Neuronal stem cell (in vitro differentiated cells): ENCODE measurements around the gene MISP.
"Not testable (repeated sequence)": the region's sequence is repeated elsewhere in the genome, so short reads cannot be mapped to it uniquely, and the experiment has no call there.

ENCODE experiments used
- DNase-seq: peaks from one replicate; pipeline ENCODE4 v3.0.0-alpha.2; 2013; ENCODE audit warnings: low spot score
- H2AFZ ChIP-seq: one replicate; pipeline ENCODE4 v1.6.1; 2013; ENCODE audit warnings: mild to moderate bottlenecking, low read length, inconsistent platforms
- H2AK5ac ChIP-seq: 2 replicates; pipeline ENCODE4 v1.6.1; 2013; ENCODE audit warnings: low read depth, mild to moderate bottlenecking, inconsistent platforms, low read length, moderate library complexity, mixed read lengths
- H2BK120ac ChIP-seq: 2 replicates; pipeline ENCODE4 v1.6.1; 2013; ENCODE audit warnings: low read depth, mild to moderate bottlenecking, inconsistent platforms, low read length, moderate library complexity, mixed read lengths
- H2BK12ac ChIP-seq: one replicate; pipeline ENCODE4 v1.6.1; 2013; ENCODE audit warnings: low read length, inconsistent platforms
- H2BK15ac ChIP-seq: 2 replicates; pipeline ENCODE4 v1.6.1; 2013; ENCODE audit warnings: mild to moderate bottlenecking, low read length, inconsistent platforms, mixed read lengths
- H2BK5ac ChIP-seq: one replicate; pipeline ENCODE4 v1.6.1; 2013; ENCODE audit warnings: inconsistent platforms, mild to moderate bottlenecking, low read length, moderate library complexity
- H3K14ac ChIP-seq: one replicate; pipeline ENCODE4 v1.6.1; 2013; ENCODE audit warnings: low read length, inconsistent platforms
- H3K18ac ChIP-seq: 2 replicates; pipeline ENCODE4 v1.6.1; 2013; ENCODE audit warnings: low read length, inconsistent platforms
- H3K23ac ChIP-seq: 2 replicates; pipeline ENCODE4 v1.6.1; 2013; ENCODE audit warnings: low read depth, mild to moderate bottlenecking, mixed read lengths, low read length, inconsistent platforms; ENCODE audit not compliant: poor library complexity
- H3K27ac ChIP-seq: replicated peaks from 3 replicates; pipeline ENCODE4 v1.5.1; 2013; ENCODE audit warnings: low read length, inconsistent platforms
- H3K27me3 ChIP-seq, 3 experiments: 2 replicates each; pipeline ENCODE4 v1.6.1; 2013; ENCODE audit warnings: low read length in 3 of 3, mild to moderate bottlenecking in 2 of 3, inconsistent platforms in 1 of 3, low read depth in 1 of 3, mixed read lengths in 1 of 3, moderate library complexity in 1 of 3; ENCODE audit not compliant: control insufficient read depth in 3 of 3, insufficient read depth in 3 of 3
- H3K36me3 ChIP-seq, 2 donors: replicated peaks in 1 of 2; 2 replicates each; pipeline ENCODE4 v1.6.1; 2013; ENCODE audit warnings: low read length in 2 of 2; ENCODE audit not compliant: control insufficient read depth in 2 of 2, insufficient read depth in 2 of 2
- H3K4ac ChIP-seq: 2 replicates; pipeline ENCODE4 v1.6.1; 2013; ENCODE audit warnings: inconsistent platforms, mild to moderate bottlenecking, low read length, moderate library complexity
- H3K4me1 ChIP-seq, 2 donors: 1 replicate in 1 of 2; 2 replicates in 1 of 2; pipeline ENCODE4 v1.6.1; 2013; ENCODE audit warnings: low read length in 2 of 2, low read depth in 1 of 2; ENCODE audit not compliant: control insufficient read depth in 2 of 2, insufficient read depth in 1 of 2
- H3K4me2 ChIP-seq: one replicate; pipeline ENCODE4 v1.6.1; 2013; ENCODE audit warnings: mild to moderate bottlenecking, low read length, inconsistent platforms; ENCODE audit not compliant: insufficient read depth, poor library complexity, severe bottlenecking
- H3K4me3 ChIP-seq, 2 donors: 2 replicates each; pipeline ENCODE4 v1.5.1; 2013; ENCODE audit warnings: low read length in 2 of 2, mild to moderate bottlenecking in 2 of 2, inconsistent platforms in 1 of 2, moderate library complexity in 1 of 2
- H3K79me1 ChIP-seq: one replicate; pipeline ENCODE4 v1.6.1; 2013; ENCODE audit warnings: low read depth, mild to moderate bottlenecking, inconsistent platforms, low read length, moderate library complexity
- H3K9ac ChIP-seq: one replicate; pipeline ENCODE4 v1.6.1; 2013; ENCODE audit warnings: mild to moderate bottlenecking, low read depth, low read length, inconsistent platforms; ENCODE audit not compliant: poor library complexity
- H3K9me3 ChIP-seq, 2 donors: replicated peaks in 1 of 2; 2 replicates each; pipeline versions ENCODE3 to v1.6.1; 2013; ENCODE audit warnings: low read length in 2 of 2, mild to moderate bottlenecking in 2 of 2, inconsistent platforms in 1 of 2, low read depth in 1 of 2, mixed read lengths in 1 of 2, moderate library complexity in 1 of 2; ENCODE audit not compliant: control insufficient read depth in 2 of 2, insufficient read depth in 1 of 2
- H4K8ac ChIP-seq: one replicate; pipeline ENCODE4 v1.6.1; 2013; ENCODE audit warnings: low read depth, mild to moderate bottlenecking, inconsistent platforms, low read length, moderate library complexity
- H4K91ac ChIP-seq: one replicate; pipeline ENCODE4 v1.6.1; 2013; ENCODE audit warnings: low read length, low read depth, mild to moderate bottlenecking, inconsistent platforms; ENCODE audit not compliant: poor library complexity
- WGBS, 2 donors: extraction: QIAGEN DNeasy Blood & Tissue Kit; methylation state at CpG; one replicate each; pipeline ENCODE4 v1.1.7; 2013; ENCODE audit warnings: missing lambda C conversion rate in 2 of 2, mixed read lengths in 1 of 2; ENCODE audit not compliant: insufficient read length in 2 of 2, insufficient replicate concordance in 1 of 2; ENCODE audit errors: extremely low coverage in 2 of 2; 5-methylcytosine and 5-hydroxymethylcytosine counted together

Gene MISP

DNA sequence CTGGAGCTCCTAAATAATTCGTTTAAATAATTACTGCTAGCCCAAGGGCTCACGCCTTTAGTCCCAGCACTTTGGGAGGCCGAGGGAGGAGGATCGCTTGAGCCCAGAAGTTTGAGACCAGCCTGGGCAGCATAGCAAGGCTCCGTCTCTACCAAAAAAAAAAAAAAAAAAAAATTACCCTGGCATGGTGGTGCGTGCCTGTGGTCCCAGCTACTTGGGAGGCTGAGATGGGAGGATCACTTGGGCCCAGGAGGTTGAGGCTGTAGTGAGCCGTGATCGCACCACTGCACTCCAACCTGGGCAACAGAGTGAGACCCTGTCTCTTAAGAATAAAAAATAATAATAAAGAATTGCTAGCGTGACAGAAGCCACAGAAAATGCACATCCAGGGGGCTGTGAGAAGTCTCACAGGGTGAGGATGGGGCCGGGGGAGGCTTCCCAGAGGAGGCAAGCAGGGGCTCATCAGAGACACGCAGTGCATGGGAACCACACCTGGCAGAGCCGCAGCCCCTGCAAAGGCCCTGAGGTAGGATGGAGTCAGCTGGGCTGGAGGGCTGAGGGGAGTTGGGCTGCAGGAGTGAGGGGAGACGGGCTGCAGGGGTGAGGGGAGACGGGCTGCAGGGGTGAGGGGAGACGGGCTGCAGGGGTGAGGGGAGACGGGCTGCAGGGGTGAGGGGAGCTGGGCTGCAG lies 10.0 kb upstream of the MISP start:
- not testable (repeated sequence) for H3K4me2 ChIP-seq, H3K27me3 ChIP-seq, H3K23ac ChIP-seq, H2BK12ac ChIP-seq, H3K9ac ChIP-seq, H3K4ac ChIP-seq, H3K14ac ChIP-seq, H4K8ac ChIP-seq, H3K27ac ChIP-seq, H2BK5ac ChIP-seq, H3K79me1 ChIP-seq, H3K4me1 ChIP-seq, H2BK15ac ChIP-seq, H3K9me3 ChIP-seq, H2AK5ac ChIP-seq, H3K4me3 ChIP-seq, H3K18ac ChIP-seq, H2BK120ac ChIP-seq, DNase-seq, H4K91ac ChIP-seq, H2AFZ ChIP-seq
- WGBS, 2 donors = no CpG with 5 or more reads among the region's 16 CpGs
- H3K36me3 ChIP-seq = peaks cover 5 to 16% of the 10 kb centered on the region in 2 donors

- H3K4me1 ChIP-seq = no peaks in the 10 kb centered on the region
- H3K4me3 ChIP-seq = no peak overlapping the region
- no peak overlapping the region for H2BK120ac ChIP-seq
- no peak overlapping the region for H2BK15ac ChIP-seq
- no peak overlapping the region for H3K4me2 ChIP-seq
- H2BK5ac ChIP-seq = no peak overlapping the region
- no peak overlapping the region for H3K9ac ChIP-seq
- no peak overlapping the region for H2AK5ac ChIP-seq
- no peak overlapping the region for H3K27ac ChIP-seq
- peaks cover 4 to 9% of the 10 kb centered on the region in 2 donors for H3K36me3 ChIP-seq
- no peaks in the 10 kb centered on the region for H3K27me3 ChIP-seq
- DNase-seq = no peak
- H3K14ac ChIP-seq = no peak overlapping the region
- WGBS, 2 donors = no CpG with 5 or more reads among the region's 19 CpGs
- no peak overlapping the region for H3K18ac ChIP-seq
- H3K23ac ChIP-seq = no peak overlapping the region
- no peak overlapping the region for H4K91ac ChIP-seq
- no peak overlapping the region for H3K4ac ChIP-seq
- H3K9me3 ChIP-seq = peaks cover 11 to 12% of the 10 kb centered on the region in 2 donors
- H2BK12ac ChIP-seq = no peak overlapping the region
- H4K8ac ChIP-seq = no peak overlapping the region
- H2AFZ ChIP-seq = no peak overlapping the region
- H3K79me1 ChIP-seq = no peaks in the 10 kb centered on the region
Observed at GRCh38 chr19:741506-742131, 9.3 kb upstream of the MISP start.

DNA sequence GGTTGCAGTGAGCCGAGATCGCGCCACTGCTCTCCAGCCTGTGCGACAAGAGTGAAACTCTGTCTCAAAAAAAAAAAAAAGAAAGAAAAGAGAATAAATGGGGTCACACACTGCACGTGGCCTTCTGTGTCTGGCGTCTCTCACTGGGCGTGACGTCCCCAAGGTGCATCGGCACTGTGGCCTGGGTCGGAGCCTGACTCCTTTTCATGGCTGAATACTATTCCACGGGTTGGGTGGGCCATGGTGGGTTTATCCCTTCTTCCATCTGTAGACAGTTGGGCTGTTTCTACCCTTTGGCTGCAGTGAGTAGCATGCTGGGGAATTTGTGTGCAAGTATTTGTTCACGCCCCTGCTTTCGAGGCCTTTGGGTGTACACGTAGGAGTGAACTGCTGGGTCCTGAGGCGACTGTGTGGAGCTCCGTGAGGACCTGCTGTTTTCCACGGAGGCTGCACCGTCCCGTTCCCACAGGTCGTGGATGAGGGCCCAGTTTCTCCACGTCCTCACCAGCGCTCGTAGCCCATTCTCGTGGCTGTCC lies 8.3 kb upstream of the MISP start:
- H3K27me3 ChIP-seq = no peaks in the 10 kb centered on the region
- H2AK5ac ChIP-seq = peak overlapping the region; percentile 54
- H4K8ac ChIP-seq = no peak overlapping the region
- no peak overlapping the region for H2AFZ ChIP-seq
- no peak overlapping the region for H4K91ac ChIP-seq
- no peak overlapping the region for H2BK120ac ChIP-seq
- no peak overlapping the region for H3K4ac ChIP-seq
- no peak overlapping the region for H3K27ac ChIP-seq
- H3K14ac ChIP-seq = no peak overlapping the region
- H2BK5ac ChIP-seq = no peak overlapping the region
- H3K36me3 ChIP-seq = peaks cover 3 to 4% of the 10 kb centered on the region in 2 donors
- no peaks in the 10 kb centered on the region for H3K4me1 ChIP-seq
- no peak overlapping the region for H2BK15ac ChIP-seq
- WGBS, 2 donors = no CpG with 5 or more reads among the region's 24 CpGs
- DNase-seq = no peak
- peaks cover 3% of the 10 kb centered on the region for H3K79me1 ChIP-seq
- H3K4me3 ChIP-seq = peak overlapping the region in 1 of 2 donors; percentile 18
- H3K9me3 ChIP-seq = peaks cover 15 to 19% of the 10 kb centered on the region in 2 donors
- no peak overlapping the region for H3K9ac ChIP-seq
- H3K4me2 ChIP-seq = no peak overlapping the region
- H2BK12ac ChIP-seq = no peak overlapping the region
- H3K18ac ChIP-seq = no peak overlapping the region
- H3K23ac ChIP-seq = no peak overlapping the region

DNA sequence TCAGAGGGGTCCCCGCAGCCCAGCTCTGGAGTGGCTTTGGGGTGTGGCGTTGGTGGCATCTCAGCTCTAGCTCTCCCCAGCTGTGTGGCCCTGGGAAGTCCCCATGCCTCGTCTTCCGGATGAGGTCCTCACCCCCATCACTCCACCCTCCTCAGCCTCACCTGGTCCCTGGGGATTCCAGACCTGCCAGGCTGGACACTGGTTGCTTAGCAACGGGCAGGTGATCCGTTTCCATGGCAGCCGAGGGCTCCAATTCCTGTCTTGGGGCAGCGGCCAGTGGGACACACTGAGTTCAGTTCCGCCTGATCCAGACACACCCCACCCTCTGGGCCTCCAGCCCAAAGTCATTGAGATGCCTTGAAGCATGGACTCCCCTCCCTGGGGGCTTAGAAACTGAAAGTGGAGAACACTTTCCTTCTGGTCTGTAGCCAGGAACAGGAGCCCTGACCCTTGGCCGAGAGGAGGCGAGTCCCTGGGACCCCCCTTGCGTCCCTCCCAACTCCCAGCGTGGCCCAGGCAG lies 7.7 kb upstream of the MISP start:
- no peak overlapping the region for H3K18ac ChIP-seq
- no peak overlapping the region for H3K14ac ChIP-seq
- H3K27ac ChIP-seq = no peak overlapping the region
- H3K9ac ChIP-seq = no peak overlapping the region
- no peak overlapping the region for H3K23ac ChIP-seq
- no peak overlapping the region for H4K8ac ChIP-seq
- H3K36me3 ChIP-seq = peaks cover 3 to 8% of the 10 kb centered on the region in 2 donors
- H2BK5ac ChIP-seq = no peak overlapping the region
- no peak for DNase-seq
- peaks cover 3% of the 10 kb centered on the region for H3K79me1 ChIP-seq
- no peak overlapping the region for H2BK15ac ChIP-seq
- WGBS, 2 donors = no CpG with 5 or more reads among the region's 13 CpGs
- no peak overlapping the region for H2AFZ ChIP-seq
- H2AK5ac ChIP-seq = peak overlapping the region; percentile 54
- no peak overlapping the region for H3K4me2 ChIP-seq
- no peak overlapping the region for H3K4ac ChIP-seq
- no peak overlapping the region for H2BK120ac ChIP-seq
- H3K9me3 ChIP-seq = peaks cover 20 to 25% of the 10 kb centered on the region in 2 donors
- no peak overlapping the region for H2BK12ac ChIP-seq
- H4K91ac ChIP-seq = no peak overlapping the region
- H3K4me1 ChIP-seq = no peaks in the 10 kb centered on the region
- H3K27me3 ChIP-seq = no peaks in the 10 kb centered on the region
- no peak overlapping the region for H3K4me3 ChIP-seq
